HG02623 (cell line): ENCODE results near the gene GLDC.

Source experiments
- ATAC-seq: cut with Tn5 transposase; IDR thresholded peaks from one replicate; pipeline ENCODE4 v1.9.1; 2021; ENCODE audit warnings: moderate library complexity; ENCODE audit not compliant: unreplicated experiment

The GLDC gene

DNA sequence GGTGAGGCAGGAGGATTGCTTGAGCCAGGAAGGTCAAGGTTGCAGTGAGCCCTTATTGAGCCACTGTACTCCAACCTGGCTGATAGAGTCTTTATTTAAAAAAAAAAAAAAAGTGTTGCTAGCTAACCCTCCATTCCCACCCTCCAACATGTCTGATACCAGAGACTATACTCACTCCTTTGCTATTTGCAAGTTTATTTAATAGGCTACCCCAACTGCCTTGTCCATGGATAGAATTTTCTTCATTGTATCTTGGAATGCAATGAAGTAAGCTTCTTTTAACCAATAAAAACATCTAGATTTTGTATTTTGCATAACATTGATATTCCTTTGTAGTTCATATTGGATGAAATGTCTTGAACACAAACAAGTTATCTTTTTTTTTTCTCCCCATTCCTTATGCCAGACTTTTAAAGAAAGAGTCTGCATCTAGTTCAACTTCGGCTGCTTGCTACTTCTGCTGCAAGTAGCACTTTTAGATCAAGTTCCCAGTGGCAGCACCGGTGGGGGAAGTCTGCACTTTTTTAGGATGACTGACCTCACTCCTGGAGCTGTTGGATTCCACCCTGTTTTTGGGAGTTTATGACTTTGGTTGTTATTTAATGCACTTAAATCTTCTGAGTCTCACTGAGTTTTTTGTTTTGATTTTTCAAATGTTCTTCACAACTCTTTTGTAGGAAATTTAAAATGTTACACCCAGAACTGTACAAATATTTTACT, 120.0 kb downstream of the GLDC start:
- no peak for ATAC-seq

DNA sequence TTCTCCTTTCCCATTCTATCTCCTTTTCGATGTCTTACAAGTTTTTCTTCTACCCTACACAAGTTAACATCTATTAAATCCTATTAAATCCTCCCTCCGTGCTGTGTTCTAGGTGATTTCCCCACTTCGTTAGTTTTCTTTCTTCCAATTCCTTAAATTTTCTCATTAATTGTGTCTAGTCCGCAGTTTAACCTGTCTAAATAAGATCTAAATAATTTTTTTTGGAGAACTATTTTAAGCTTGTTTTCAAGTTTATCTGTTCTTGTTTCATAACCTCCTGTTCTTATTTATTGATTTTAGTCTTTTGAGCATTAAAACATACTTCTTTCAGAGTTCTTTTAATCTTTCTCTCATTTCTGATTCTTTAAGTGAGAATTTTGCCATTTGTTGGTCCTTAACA, 123.3 kb downstream of the GLDC start:
- no peak for ATAC-seq

DNA sequence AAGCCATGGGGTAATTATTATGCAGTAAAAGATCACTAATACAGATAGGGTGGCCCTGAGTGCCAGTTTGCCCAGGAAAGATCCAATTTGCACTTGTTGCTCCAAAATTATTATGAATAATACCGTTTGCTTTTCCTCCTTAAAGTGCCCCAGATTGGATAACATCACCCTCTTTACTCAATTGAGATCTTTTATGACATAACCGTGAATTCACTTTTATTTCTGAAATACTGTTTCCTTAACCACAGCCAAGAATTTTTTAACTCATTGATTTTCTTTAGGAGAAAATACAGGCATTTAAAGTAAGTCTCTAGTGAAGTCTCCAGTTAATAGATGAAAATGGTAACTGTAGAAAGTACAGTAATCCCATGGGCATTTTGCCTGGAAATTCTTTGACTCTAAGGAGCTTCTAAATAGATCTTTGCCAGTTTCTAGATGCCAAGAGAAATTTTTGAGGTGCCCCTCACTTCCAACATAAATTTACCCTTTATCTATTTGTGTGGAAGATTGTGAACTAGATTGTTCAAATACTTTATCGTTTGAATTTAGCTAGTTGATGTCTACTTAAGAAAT, 133.4 kb downstream of the GLDC start:
- ATAC-seq = no peak

DNA sequence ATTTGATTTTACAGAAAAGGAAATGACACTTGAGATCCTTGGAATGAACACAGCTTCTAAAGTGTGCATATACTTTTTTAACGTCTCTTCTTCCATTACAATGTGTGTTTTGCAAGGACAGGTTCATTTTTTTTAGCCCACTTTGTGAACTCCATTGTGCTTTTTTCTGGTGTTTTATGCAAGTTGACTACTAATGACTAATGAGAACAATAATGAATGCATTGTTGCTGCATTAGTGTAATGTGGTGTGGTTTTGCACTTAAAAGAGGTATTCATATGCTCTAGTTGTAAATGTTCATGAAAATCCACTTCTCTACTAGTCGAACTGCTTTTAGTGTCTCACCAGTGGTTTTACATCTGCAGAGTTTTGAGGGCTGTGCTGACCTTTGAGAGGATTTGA, 139.0 kb downstream of the GLDC start:
- no peak for ATAC-seq

DNA sequence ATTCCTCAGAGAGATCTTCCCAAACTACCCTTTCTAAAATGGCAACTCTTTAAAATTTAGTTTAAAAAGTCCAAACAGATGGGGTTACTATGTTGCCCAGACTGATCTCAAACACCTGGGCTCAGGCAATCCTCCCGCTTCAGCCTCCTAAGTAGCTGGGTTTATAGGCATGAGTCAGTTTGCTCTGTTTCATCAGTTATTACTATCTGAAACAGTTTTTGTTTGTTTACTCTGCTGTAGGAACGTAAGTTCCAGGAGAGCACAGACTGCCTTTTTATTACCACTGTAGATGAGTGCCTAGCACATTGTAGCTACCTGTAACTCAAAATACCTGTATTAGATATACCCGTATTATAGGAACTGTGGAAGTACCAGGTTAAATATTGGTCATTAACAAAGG, 143.1 kb downstream of the GLDC start:
- ATAC-seq = no peak

DNA sequence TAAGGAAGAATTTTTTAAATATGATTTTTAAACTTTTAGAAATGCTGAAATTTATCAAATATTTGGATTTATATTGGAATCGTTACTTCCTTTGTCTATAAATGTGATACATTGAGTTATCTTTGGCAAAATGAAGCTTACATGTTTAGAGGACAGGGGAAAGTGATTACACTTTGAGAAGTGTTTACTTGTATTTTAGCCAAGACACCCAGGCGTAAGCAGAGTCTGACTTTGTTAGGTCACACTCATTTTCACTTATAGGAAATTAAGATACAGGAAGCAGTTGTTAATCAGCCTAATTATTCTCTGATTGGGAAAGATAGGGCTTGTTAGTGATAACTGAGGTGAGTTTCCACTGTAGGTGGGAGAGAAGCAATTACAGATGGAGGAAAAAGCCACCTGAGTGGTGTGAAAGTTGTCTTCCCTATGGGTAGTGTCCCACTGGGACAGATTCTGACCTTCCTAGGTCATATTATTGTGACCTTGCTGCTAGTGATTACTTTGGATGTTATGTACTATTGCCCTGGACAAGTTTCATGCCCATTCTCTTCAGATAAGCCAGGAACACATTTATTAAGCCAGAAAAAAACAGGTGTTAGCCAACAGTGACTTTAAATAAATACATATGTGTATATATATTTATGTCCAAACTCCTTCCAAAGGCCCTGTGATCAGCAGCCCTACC, 143.9 kb downstream of the GLDC start:
- no peak for ATAC-seq

DNA sequence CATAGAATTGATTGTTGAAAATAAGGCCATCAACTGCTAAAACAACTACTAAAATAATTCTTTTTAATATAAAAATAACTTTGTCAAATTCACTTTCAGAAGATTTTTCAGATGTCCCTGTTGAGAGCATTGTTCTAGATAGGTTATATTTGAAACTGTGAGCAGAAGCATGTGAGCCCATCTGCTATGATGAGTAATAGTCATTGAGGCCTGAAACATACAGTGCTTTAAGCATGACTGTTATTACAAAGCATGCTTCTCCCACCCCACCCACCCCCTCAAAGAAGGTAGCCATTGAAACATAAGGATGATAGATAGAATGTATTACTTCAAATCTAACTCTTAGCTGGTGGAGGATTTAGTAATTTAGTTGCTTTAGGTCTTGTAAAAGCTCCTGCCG, 146.5 kb downstream of the GLDC start:
- ATAC-seq = no peak

DNA sequence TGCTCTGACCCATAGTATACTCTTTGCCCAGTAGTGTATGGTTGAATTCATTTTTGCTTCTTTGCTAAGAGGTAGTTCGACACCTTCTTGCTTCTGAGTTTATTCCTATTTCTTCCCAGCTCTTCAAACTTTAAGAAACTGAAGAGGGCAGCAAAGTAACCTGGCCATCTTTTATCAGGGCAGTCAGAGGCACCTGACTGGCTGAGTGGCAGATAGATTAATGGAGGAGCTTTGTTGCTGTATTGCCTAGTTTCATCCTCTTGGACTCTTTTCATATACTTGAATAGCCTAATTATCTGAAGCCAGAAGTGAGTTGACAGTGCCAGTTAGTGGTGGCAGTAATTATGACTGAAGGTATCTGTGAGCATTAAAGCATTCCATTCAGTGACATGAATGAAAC, 150.1 kb downstream of the GLDC start:
- ATAC-seq = no peak

DNA sequence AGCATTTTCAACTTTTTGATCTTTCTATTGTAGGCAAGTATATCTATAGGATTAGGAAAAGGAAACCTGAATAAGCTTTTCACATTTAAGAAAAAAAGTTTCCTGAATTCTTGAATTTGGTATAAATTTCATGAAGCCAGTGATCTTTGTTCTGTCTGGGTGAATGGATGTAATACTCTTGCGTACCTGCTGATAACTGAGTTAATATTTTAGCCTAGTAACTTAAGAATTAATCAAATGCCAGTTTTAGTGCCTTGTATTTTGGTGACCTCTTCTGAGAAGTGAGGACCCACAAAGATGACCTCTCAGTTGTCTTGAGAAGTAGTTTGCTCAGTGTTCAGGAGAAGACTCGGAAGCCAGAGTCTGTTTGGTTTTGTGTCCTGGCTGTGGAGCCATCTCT, 154.7 kb downstream of the GLDC start:
- ATAC-seq = no peak

DNA sequence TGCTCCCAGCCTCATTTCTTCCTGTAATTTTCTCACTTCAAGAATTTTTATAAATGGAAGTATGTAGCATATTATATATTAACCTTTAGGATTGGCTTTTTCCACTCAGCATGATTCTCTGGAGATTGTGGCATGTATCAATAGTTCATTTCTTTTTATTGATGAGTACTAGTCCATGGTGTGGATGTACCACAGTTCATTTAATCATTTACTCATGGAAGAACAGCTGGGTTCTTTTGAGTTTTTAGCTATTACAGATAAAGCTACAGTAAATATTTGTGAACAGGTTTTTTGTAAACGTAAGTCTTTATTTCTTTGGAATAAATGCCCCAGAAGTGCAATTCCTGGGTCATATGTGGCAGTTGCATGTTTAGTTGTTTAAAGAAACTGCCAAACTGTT, 156.4 kb downstream of the GLDC start:
- no peak for ATAC-seq

DNA sequence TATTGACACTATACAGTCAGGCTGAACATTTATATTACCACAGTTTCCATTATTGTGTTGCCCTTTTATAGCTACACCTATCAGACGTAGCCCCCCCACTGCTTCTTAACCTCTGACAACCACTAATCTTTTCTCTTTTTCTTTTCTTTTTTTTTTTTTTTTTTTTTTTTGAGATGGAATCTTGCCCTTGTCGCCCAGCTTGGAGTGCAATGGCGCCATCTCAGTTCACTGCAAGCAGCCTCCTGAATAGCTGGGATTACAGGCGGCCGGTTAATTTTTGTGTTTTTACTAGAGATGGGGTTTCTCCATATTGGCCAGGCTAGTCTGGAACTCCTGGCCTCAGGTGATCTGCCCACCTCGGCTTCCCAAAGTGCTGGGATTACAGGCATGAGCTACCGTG, 157.1 kb downstream of the GLDC start:
- ATAC-seq = no peak

DNA sequence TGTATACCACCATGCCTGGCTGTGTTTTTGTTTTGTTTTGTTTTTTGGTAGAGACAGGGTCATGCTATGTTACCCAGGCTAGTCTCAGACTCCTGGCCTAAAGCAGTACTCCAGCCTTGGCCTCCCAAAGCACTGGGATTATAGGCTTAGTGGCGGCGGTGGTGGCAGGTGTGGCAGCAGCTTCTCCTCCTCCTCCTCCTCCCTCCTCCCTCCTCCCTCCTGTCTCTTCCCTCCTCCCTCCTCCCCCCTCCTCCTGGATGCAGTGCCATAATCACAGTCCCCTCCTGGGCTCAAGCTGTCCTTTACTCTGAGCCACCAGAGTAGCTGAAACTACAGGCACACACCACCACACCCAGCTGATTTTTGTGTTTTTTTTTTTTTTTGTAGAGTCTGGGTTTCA, 161.3 kb downstream of the GLDC start:
- no peak for ATAC-seq
